ENCODE results near the gene CYB5R4. TPM values are rescaled to one million over a fixed set of nuclear protein-coding genes. Genes with fewer than 3 reads are reported as not detected.

CYB5R4 gene
- total and polyA plus RNA-seq, 2 of the 13 experiments (the other 11 are each of a cell fraction or from before 2014, with no cell fraction given) = 5.3 to 26.1 TPM

- CTCF ChIA-PET (ENCODE audit: low intra/inter-chr PET ratio, low total read pairs) = no interaction called here
Observed at GRCh38 chr6:84013931-84014330, 154.4 kb downstream of the CYB5R4 start.

More at GRCh38 chr6:84013931-84014330, 154.4 kb downstream of the CYB5R4 start:
- no peaks in the 10 kb centered on the region for H3K79me2 ChIP-seq (ENCODE audit: insufficient read depth, low read length)
- H3K4me1 ChIP-seq (ENCODE audit: insufficient read depth, low read length) = no peaks in the 10 kb centered on the region
- H3K27ac ChIP-seq (ENCODE audit: extremely low read length, insufficient read depth, low read length) = no peak overlapping the region
- no peak for FAIRE-seq
- no peak overlapping the region for H3K4me2 ChIP-seq (ENCODE audit: low read depth, low read length)
- no peaks in the 10 kb centered on the region for H4K20me1 ChIP-seq (ENCODE audit: insufficient read depth, low read length)
- H3K27me3 ChIP-seq (ENCODE audit: control insufficient read depth in 1 of 2, insufficient read depth in 2 of 2, low read length in 2 of 2) = no peaks in the 10 kb centered on the region
- 16% methylated on average over 3 of the region's 3 CpGs for whole genome bisulfite sequencing (ENCODE audit: low lambda C conversion rate)
- POLR2A ChIA-PET = no interaction called here
- H3K9me3 ChIP-seq (ENCODE audit: low read length) = no peaks in the 10 kb centered on the region
- in situ Hi-C loops (cut with HindIII; ENCODE audit: extremely low pct_ligation_motif_present, low pct_unique_long_range_greater_than_20kb) = no loop called here
- DNase-seq (ENCODE audit: low spot score) = no peak
- H3K36me3 ChIP-seq (replicated peaks in 1 of 2; ENCODE audit: control insufficient read depth in 1 of 2, insufficient read depth in 2 of 2, low read length in 2 of 2) = no peaks in the 10 kb centered on the region
- BruUV-seq (replicated peaks) = no TSS peak
- H2AFZ ChIP-seq (ENCODE audit: low read length) = no peak overlapping the region
- no peak overlapping the region for H3K9ac ChIP-seq (ENCODE audit: insufficient read depth, low read depth, low read length)
- TF ChIP-seq ZNF460 (CRISPR knock-in tag; IDR thresholded peaks at IDR 0.05; ENCODE audit: borderline replicate concordance) = no peak
- TF ChIP-seq KMT2B (CRISPR knock-in tag; IDR thresholded peaks at IDR 0.05) = no peak
- TF ChIP-seq, protein P1, sequence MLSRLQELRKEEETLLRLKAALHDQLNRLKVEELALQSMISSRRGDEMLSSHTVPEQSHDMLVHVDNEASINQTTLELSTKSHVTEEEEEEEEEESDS (CRISPR knock-in tag; IDR thresholded peaks at IDR 0.05; ENCODE audit: borderline replicate concordance) = no peak
- TF ChIP-seq ZNF589 (CRISPR knock-in tag; conservative IDR thresholded peaks at IDR 0.05) = no peak
- TF ChIP-seq ZNF773 (CRISPR knock-in tag; IDR thresholded peaks at IDR 0.05; ENCODE audit: borderline replicate concordance) = no peak
- TF ChIP-seq ZNF597 (CRISPR knock-in tag; IDR thresholded peaks at IDR 0.05) = no peak
- TF ChIP-seq GLI4 (CRISPR knock-in tag; IDR thresholded peaks at IDR 0.05; ENCODE audit: borderline replicate concordance) = no peak
- no peak for TF ChIP-seq MYNN (CRISPR knock-in tag; IDR thresholded peaks at IDR 0.05; ENCODE audit: low read depth)
- TF ChIP-seq, protein P2, sequence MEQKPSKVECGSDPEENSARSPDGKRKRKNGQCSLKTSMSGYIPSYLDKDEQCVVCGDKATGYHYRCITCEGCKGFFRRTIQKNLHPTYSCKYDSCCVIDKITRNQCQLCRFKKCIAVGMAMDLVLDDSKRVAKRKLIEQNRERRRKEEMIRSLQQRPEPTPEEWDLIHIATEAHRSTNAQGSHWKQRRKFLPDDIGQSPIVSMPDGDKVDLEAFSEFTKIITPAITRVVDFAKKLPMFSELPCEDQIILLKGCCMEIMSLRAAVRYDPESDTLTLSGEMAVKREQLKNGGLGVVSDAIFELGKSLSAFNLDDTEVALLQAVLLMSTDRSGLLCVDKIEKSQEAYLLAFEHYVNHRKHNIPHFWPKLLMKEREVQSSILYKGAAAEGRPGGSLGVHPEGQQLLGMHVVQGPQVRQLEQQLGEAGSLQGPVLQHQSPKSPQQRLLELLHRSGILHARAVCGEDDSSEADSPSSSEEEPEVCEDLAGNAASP (CRISPR knock-in tag; IDR thresholded peaks at IDR 0.05; ENCODE audit: borderline replicate concordance) = no peak
- TF ChIP-seq SETDB1 (CRISPR knock-in tag; IDR thresholded peaks at IDR 0.05; ENCODE audit: borderline replicate concordance) = no peak
- TF ChIP-seq CBX2 (IDR thresholded peaks at IDR 0.05; ENCODE audit: low read depth, low read length) = no peak
- TF ChIP-seq CBX2 (CRISPR knock-in tag; IDR thresholded peaks at IDR 0.05; ENCODE audit: low read depth) = no peak
- TF ChIP-seq PAXIP1 (CRISPR knock-in tag; conservative IDR thresholded peaks at IDR 0.05) = no peak
- no peak for TF ChIP-seq STAT6 (CRISPR knock-in tag; IDR thresholded peaks at IDR 0.05; ENCODE audit: borderline replicate concordance)
- ATAC-seq = no peak
- intact Hi-C loops (cut with micrococcal nuclease; ENCODE audit: unreplicated experiment) = no loop called here
- no peak overlapping the region for H3K4me3 ChIP-seq (replicated peaks in 1 of 3; ENCODE audit: insufficient read depth in 1 of 3, low read depth in 2 of 3, low read length in 3 of 3)

All from HepG2 (cell line).